Osteocyte (in vitro differentiated cells): Measurements from ENCODE around the gene TSC22D2. TPM values are rescaled to one million over a fixed set of nuclear protein-coding genes. Genes with fewer than 3 reads are reported as not detected.

Experiments used
- DNase-seq: peaks from one replicate; pipeline ENCODE4 v3.0.0; 2021; ENCODE audit warnings: mixed read lengths; ENCODE audit not compliant: unreplicated experiment; ENCODE audit errors: extremely low spot score
- H3K27ac Mint-ChIP-seq: one replicate; pipeline ENCODE4 v1.8.0; 2021; ENCODE audit warnings: mild to moderate bottlenecking, mixed read lengths; ENCODE audit not compliant: unreplicated experiment
- H3K27me3 Mint-ChIP-seq: one replicate; pipeline ENCODE4 v1.8.0; 2021; ENCODE audit warnings: mixed read lengths; ENCODE audit not compliant: unreplicated experiment
- H3K36me3 Mint-ChIP-seq: one replicate; pipeline ENCODE4 v1.8.0; 2021; ENCODE audit warnings: mixed read lengths; ENCODE audit not compliant: unreplicated experiment
- H3K4me1 Mint-ChIP-seq: one replicate; pipeline ENCODE4 v1.8.0; 2021; ENCODE audit warnings: mixed read lengths; ENCODE audit not compliant: unreplicated experiment
- H3K4me3 Mint-ChIP-seq: one replicate; pipeline ENCODE4 v1.8.0; 2021; ENCODE audit warnings: mild to moderate bottlenecking, moderate library complexity, mixed read lengths; ENCODE audit not compliant: unreplicated experiment
- H3K9me3 Mint-ChIP-seq: one replicate; pipeline ENCODE4 v1.8.0; 2021; ENCODE audit warnings: mixed read lengths; ENCODE audit not compliant: unreplicated experiment
- total RNA-seq: library from RNA; stranded (reverse); gene quantifications from 2 replicates; pipeline ENCODE4 v1.2.1, GENCODE V29; 2021
- TF ChIP-seq, protein P1 (sequence below): fragments of 200-600 bp; sonication (generic); IDR thresholded peaks from 2 replicates; pipeline ENCODE4 v1.5.0; 2021; ENCODE audit warnings: antibody characterized with exemption, mild to moderate bottlenecking, moderate library complexity

The TSC22D2 gene
- total RNA-seq, 1 donor from 2014 or later, result 51.3 TPM

DNA sequence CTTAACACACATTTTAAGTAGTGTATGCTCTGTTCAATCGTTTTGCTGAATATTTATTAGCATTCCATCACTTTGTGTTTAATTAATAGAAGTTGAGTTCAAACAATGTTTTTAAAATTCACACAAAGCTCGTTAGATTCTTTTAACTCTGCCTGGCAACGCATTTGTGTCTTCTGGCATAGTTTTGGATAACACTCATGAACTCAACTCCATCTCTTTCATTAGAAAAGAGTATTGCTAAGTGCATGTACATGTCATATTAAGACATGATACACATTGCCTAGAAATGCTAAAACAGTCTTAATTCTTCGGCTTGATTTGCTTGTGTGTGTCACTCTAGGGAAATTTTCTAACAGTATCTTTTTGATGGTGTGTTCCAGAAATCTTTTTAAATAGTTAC is 15.7 kb downstream of the TSC22D2 start:
- Mint-ChIP-seq H3K4me3 (no peak overlapping the region), H3K4me1 (peaks cover 65% of the 10 kb centered on the region), H3K9me3 (no peaks in the 10 kb centered on the region), H3K36me3 (peaks cover 27% of the 10 kb centered on the region), H3K27ac (no peak overlapping the region), H3K27me3 (no peaks in the 10 kb centered on the region)
- DNase-seq, result no peak
- TF ChIP-seq, protein P1, sequence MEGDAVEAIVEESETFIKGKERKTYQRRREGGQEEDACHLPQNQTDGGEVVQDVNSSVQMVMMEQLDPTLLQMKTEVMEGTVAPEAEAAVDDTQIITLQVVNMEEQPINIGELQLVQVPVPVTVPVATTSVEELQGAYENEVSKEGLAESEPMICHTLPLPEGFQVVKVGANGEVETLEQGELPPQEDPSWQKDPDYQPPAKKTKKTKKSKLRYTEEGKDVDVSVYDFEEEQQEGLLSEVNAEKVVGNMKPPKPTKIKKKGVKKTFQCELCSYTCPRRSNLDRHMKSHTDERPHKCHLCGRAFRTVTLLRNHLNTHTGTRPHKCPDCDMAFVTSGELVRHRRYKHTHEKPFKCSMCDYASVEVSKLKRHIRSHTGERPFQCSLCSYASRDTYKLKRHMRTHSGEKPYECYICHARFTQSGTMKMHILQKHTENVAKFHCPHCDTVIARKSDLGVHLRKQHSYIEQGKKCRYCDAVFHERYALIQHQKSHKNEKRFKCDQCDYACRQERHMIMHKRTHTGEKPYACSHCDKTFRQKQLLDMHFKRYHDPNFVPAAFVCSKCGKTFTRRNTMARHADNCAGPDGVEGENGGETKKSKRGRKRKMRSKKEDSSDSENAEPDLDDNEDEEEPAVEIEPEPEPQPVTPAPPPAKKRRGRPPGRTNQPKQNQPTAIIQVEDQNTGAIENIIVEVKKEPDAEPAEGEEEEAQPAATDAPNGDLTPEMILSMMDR, result no peak

DNA sequence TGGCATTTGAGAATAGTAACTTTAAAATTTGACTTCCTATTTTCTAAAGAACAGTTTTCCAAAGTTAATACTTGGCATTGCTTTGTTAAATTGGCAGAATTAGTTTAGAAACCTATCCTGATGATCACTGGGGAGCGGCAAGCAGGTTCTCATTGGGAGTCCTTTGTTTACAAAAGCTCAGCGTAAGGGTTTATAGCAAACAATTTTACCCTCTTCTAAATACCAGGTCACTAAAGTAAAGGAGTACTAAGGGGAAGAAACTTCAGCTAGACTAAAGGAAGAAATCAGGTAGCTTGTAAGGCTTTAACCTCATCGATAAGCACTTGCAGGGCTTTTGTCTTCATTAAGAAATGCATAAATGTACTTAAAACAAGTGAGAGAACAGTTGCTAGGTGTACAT is 18.2 kb downstream of the TSC22D2 start:
- no peaks in the 10 kb centered on the region for H3K9me3 Mint-ChIP-seq
- no peak for DNase-seq
- H3K4me3 Mint-ChIP-seq, result no peak overlapping the region
- H3K4me1 Mint-ChIP-seq, result peaks cover 55% of the 10 kb centered on the region
- TF ChIP-seq, protein P1, result no peak
- peaks cover 34% of the 10 kb centered on the region for H3K36me3 Mint-ChIP-seq
- no peak overlapping the region for H3K27ac Mint-ChIP-seq
- H3K27me3 Mint-ChIP-seq, result no peaks in the 10 kb centered on the region

DNA sequence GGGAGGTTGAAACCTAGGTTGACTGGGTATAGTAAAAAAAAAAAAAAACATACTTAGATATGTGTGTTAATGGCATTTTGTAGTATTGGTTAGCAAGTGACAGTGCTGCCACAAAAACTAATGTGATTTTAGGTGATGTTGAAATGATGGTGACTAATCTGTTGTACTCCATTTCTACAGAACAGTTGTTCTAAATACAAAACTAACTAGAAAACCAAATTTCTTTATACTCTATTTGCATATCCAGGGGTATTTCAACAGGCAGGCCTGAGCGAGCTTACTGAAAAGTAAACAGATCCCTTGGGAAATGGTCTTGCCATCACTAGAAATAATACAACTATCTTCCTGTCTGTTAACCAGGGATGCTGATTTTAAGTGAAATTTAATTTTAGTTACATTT is 20.5 kb downstream of the TSC22D2 start:
- DNase-seq, result no peak
- no peaks in the 10 kb centered on the region for H3K27me3 Mint-ChIP-seq
- TF ChIP-seq, protein P1, result no peak
- H3K4me1 Mint-ChIP-seq, result peaks cover 45% of the 10 kb centered on the region
- peaks cover 33% of the 10 kb centered on the region for H3K36me3 Mint-ChIP-seq
- H3K9me3 Mint-ChIP-seq, result no peaks in the 10 kb centered on the region
- H3K4me3 Mint-ChIP-seq, result no peak overlapping the region
- H3K27ac Mint-ChIP-seq, result no peak overlapping the region

DNA sequence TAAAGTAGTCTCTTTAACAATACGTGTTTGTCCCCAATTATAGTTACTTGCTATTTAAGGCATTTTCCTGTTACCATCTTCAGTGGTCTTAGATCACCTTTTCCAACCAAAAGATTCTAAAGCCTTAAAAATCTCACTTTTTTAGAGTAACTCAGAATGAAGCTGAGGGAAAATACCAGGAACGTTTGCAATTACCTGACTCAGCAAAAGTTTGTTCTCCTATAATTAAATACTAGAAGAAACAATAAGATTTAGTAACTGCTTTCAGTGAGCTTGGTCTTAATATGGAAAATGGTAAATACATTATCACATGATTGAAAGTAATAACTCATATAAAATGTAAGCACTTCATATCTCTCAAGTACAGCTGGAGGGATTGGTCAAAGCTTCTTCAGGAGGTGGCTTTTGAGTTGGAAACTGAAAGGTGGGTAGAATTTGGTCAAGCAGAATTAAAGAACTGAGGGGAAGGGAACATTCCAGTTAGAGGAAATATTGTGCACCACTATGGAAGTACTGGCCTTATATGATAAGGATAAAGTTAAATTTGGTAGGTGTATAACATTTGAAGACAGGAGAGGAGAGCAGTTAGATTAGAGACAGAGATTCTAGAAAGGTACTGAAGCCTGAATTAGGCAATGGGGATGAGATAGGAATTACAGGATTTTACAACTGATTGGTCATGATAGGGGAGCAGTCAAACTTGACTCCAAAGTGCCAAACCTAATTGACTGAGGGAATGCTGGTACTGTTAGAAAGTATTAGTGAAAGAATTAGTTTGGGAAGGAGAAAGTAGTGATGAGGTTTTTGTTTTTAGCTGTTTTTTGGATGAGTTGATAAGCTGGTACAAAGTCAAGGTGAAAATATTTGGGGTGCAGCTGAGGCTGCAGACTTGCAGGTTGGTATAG is 21.9 kb downstream of the TSC22D2 start:
- no peaks in the 10 kb centered on the region for H3K9me3 Mint-ChIP-seq
- H3K4me1 Mint-ChIP-seq, result peaks cover 42% of the 10 kb centered on the region
- no peaks in the 10 kb centered on the region for H3K27me3 Mint-ChIP-seq
- no peak overlapping the region for H3K4me3 Mint-ChIP-seq
- H3K27ac Mint-ChIP-seq, result peak overlapping the region; percentile 18
- TF ChIP-seq, protein P1, result no peak
- no peak for DNase-seq
- H3K36me3 Mint-ChIP-seq, result peaks cover 32% of the 10 kb centered on the region

DNA sequence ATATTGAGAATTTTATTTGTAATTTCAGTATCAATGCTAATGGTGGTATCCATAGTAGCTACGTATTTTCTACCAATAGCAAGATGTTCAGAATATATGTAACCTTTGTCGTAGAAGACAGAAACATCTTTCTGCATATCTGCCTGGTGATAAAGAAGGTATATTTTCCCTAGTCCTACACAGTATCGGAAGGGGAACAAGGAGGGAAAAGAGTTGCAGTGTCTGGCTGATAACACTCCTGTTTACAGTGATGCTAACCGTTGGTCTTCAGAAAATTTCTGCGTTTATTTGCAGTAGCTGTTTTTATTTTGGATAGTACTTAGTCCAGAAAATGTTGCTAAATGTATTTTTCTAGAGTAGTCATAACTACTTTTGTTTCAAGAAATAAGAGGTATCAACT is 25.2 kb downstream of the TSC22D2 start:
- H3K36me3 Mint-ChIP-seq, result peaks cover 12% of the 10 kb centered on the region
- DNase-seq, result no peak
- no peaks in the 10 kb centered on the region for H3K9me3 Mint-ChIP-seq
- H3K27me3 Mint-ChIP-seq, result no peaks in the 10 kb centered on the region
- no peak overlapping the region for H3K4me3 Mint-ChIP-seq
- no peak overlapping the region for H3K27ac Mint-ChIP-seq
- TF ChIP-seq, protein P1, result no peak
- H3K4me1 Mint-ChIP-seq, result peaks cover 32% of the 10 kb centered on the region
